Measurements from ENCODE around the gene COL6A1.

GRCh38 chr21:45972716-45973474 lies 8.7 kb upstream of the COL6A1 start:
- no peak for TF ChIP-seq CTCF (IDR thresholded peaks at IDR 0.05)
- no peak for TF ChIP-seq POLR2A (IDR thresholded peaks at IDR 0.05)
